AG09319 (cell line): ENCODE data around the gene TGIF1.

Experiments
- DNase-seq: peaks from one replicate; pipeline ENCODE4 v3.0.0-alpha.2; 2010; ENCODE audit warnings: low read depth; ENCODE audit errors: extremely low read depth
- CTCF ChIP-seq: IDR thresholded peaks from 2 replicates; pipeline ENCODE4 v1.5.1; 2011; ENCODE audit warnings: low read depth, mild to moderate bottlenecking, inconsistent platforms, low read length, moderate library complexity

TGIF1 gene

GRCh38 chr18:3457261-3457724 is 7.3 kb downstream of the TGIF1 start:
- DNase-seq = no peak
- TF ChIP-seq CTCF = no peak

- TF ChIP-seq CTCF = no peak
- no peak for DNase-seq
Observed at GRCh38 chr18:3458378-3458777, 8.4 kb downstream of the TGIF1 start.

DNA sequence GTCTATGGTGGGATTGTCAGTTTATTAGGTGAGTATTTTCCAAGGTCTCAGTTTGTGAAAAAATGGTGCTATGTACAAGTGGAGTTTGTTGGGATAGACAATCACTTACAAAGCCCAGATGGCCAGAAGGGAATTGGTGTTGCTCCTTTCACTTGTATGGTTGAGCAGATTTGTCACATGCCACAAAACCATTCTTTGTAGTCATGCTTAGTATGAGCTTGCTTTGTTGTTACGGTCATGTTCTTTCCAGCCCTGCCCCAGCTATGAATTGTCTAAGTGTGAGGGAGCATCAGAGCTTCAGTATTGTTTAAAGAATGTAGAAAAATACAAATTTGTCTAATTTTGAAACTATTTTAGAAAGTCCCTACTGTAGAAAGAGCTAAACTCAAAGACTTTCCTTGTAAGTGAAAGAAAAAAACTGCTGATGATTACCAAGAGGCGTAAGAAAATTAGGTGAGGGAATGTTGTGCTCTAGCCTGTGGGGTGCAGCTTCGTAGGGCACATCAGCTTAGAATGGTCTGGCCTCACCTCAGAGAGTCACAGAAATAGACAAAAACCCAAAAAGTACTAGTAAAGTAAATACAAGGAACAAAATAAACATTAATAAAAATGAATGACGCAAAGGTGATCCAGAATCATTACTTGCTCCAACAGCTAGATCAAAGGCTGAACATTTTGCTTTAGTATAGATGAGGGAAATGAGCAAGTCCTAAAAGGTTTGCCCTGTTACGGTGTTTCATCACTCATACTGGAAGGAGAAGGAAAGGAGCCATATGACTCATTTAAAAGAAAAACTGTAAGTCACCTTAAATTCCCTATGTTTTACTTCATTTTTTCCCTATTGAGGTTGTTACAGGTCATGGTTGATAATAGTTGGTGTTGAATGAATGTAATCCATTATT is 9.2 kb downstream of the TGIF1 start:
- TF ChIP-seq CTCF = no peak
- no peak for DNase-seq

GRCh38 chr18:3460823-3461398 is 10.9 kb downstream of the TGIF1 start:
- DNase-seq = no peak

GRCh38 chr18:3461704-3462103 is 11.7 kb downstream of the TGIF1 start:
- no peak for DNase-seq
- no peak for TF ChIP-seq CTCF

More at GRCh38 chr18:3460823-3461398, 10.9 kb downstream of the TGIF1 start:
- TF ChIP-seq CTCF = no peak

- no peak for DNase-seq
- TF ChIP-seq CTCF = no peak
Observed at GRCh38 chr18:3463051-3463450, 13.1 kb downstream of the TGIF1 start.

DNA sequence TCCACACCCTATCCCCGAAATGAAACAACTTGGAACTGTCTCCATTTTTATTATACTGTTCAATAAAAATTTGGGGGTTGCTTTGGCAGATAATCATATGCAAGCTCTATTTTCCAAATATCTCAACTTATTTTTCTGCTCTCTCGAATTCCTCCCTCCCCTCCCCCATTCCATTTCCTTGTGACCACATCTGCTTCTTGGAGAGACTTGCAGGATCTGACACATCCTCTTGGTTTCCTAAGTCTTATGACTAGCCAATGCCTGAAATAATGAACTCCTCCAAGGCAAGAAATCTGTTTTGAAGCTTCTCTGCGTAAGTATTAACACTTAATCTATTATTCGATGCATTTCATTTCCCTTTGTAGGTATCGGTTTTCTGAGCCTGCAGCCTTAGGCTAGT is 16.1 kb downstream of the TGIF1 start:
- no peak for TF ChIP-seq CTCF
- no peak for DNase-seq
